Left forelimb (tissue), 1 donor: ENCODE results near the gene FAAP20.

Experiments used
- DNase-seq: peaks from one replicate; pipeline ENCODE4 v3.0.0-alpha.2; 2018; ENCODE audit warnings: low spot score

FAAP20 gene

GRCh38 chr1:2177946-2178538 is 16.5 kb downstream of the FAAP20 start:
- DNase-seq, result no peak

DNA sequence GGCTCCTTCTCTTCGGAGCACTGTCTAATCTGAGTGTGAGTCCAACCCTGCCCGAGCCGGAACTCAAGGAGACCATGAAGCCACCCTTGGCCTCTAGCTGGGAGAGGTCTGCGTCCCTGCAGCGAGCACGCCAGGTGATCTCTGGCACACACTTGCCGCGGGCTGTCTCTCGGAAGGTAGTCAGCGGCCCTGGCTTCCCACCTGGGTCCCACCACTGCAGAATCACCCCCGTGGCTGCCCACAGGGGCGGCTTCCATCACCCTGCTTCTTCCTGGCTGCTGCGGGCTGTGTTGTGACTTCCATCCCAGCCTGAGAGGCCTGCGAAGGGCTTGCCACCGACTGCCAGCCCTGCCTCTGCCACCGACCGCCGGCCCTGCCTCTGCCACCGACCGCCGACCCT is 17.0 kb downstream of the FAAP20 start:
- no peak for DNase-seq

DNA sequence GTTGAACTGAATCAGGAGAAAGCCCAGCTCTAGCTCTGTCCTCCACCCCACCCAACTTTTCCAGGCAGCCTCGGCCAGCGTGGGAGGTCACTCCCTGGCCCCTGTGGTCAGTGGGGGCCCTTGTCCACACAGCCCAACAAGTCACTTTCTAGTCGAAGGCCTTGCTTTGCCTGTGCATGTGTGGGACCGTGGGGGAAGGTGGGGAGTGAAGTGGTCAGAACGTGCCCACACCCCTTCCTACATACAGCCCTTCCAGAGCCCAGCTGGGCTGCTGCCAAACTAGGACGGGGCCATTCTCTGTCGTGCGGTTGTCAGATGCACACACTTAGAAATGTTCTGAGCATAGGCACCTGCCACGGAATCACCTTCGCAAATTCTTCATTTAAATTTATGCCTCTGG is 18.0 kb downstream of the FAAP20 start:
- DNase-seq, result no peak

DNA sequence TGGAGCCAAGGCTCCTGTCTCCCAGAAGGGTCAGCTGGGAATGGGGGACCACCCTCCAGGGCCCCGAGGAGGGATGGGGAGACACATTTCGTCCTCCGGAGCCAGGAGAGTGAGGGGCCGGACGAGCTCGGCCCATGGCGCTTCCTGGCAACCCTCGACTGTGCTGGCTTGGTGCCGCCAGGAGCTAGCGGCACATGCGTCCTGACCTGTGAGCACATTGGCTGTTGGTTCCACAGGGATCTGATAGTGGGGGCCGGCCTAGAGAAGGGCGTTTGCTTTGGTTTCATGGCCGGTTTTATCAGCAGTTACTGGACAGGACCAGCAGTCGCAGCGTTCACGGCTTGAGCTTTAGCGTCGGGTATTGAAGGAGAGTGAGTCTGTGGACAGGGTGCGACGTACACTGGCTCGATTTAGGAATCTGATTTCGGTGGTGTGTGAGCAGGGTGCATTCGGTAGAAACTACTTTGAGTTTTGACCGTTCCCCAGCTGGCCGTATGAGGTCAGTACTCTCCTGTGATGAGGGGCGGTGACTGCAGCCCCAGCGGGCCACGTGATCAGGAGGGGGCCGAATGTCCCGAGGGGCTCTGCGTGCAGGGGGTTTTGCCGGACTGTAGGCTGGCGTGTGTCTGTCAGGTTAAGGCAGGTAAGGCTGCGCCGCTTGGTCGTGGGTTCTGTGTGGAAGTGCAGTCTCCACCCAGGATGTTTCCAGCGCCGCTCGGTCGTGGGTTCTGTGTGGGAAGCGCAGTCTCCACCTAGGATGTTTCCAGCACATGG is 18.7 kb downstream of the FAAP20 start:
- no peak for DNase-seq

GRCh38 chr1:2175055-2175414 is 19.5 kb downstream of the FAAP20 start:
- no peak for DNase-seq

- DNase-seq, result peak; percentile 81
These were observed 20.1 kb downstream of the FAAP20 start for GRCh38 chr1:2174348-2175054.

GRCh38 chr1:2173546-2174347 is 20.8 kb downstream of the FAAP20 start:
- no peak for DNase-seq

DNA sequence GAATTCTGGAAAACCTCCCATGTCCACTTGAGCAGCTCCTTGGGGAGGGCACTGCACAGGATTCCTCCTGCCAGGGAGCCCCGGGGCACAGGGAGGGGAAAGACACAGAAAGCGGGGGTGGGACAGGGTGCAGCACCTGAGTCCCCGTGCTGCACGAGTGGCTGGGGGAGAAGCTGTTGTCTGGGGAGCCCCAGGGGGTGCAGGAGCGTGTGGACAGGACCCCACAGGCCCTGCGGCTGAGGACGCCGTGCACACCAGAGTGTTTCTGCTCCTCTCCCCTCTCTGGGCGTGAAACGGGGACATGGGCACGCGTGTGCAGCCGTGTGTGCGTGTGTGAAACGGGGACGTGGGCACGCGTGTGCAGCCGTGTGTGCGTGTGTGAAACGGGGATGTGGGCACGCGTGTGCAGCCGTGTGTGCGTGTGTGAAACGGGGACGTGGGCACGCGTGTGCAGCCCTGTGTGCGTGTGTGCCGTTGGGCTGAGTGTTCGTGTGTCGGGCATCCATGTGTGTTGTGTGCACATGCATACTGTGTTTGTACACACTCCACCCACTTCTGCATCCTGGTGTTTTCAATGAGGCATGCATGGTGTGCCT is 21.9 kb downstream of the FAAP20 start:
- no peak for DNase-seq

DNA sequence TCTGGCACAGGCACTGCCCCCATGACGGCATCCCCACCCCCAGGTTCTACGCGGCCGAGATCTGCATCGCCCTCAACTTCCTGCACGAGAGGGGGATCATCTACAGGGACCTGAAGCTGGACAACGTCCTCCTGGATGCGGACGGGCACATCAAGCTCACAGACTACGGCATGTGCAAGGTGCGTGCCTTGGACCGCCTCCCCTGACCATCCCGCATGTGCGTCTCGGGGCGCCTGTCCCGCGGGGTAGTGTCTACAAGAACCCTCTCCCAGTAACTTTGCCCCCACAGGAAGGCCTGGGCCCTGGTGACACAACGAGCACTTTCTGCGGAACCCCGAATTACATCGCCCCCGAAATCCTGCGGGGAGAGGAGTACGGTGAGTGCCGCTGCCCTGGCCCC is 22.6 kb downstream of the FAAP20 start:
- no peak for DNase-seq

GRCh38 chr1:2170211-2170610 is 24.4 kb downstream of the FAAP20 start:
- no peak for DNase-seq

- no peak for DNase-seq
These were observed 25.3 kb downstream of the FAAP20 start for GRCh38 chr1:2169200-2169836.

GRCh38 chr1:2168535-2168934 is 26.0 kb downstream of the FAAP20 start:
- DNase-seq, result no peak

- no peak for DNase-seq
These were observed 26.5 kb downstream of the FAAP20 start for GRCh38 chr1:2168090-2168489.

- DNase-seq, result no peak
These were observed 27.9 kb downstream of the FAAP20 start for GRCh38 chr1:2166695-2167094.

- DNase-seq, result no peak
These were observed 28.3 kb downstream of the FAAP20 start for GRCh38 chr1:2166254-2166653.

DNA sequence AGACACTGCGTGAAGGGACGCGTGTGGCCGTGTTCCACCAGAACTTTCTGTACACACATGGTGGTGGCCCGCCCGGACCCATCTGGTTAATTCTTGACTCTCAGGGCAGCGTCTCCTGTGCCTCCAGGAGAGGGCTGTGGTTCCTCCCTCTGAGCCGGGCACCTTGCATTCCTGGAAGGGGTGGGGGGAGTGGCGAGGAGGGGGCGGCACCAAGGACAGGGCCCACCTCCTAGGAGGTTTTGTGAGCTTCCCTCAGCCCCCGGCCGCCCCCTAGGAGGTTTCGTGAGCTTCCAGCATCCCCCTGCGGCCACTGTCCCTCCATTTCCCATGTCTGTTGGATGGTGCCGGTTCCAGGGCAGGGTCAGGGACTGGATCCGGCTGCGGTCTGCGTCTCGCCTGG is 28.9 kb downstream of the FAAP20 start:
- DNase-seq, result no peak

DNA sequence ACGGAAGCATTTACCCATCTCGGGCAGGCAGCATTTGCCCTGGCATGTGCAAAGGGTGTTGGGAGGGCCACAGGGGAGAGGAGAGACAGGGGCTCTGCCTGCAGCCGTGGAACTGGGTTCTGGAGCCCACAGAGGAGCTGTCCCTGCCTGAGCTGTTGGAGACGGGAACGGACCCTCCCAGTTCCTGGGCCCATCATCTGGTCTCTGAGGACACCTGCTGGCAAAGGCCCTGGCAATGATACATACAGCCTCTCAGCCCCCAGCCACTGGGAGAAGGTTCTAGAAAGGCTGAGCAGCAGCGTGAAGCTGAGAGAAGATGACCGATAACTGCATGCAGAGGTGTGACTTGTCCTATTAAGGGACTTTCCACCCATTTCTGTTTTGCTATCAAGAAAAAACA is 31.4 kb downstream of the FAAP20 start:
- DNase-seq, result no peak

GRCh38 chr1:2160451-2161300 is 33.9 kb downstream of the FAAP20 start:
- no peak for DNase-seq

DNA sequence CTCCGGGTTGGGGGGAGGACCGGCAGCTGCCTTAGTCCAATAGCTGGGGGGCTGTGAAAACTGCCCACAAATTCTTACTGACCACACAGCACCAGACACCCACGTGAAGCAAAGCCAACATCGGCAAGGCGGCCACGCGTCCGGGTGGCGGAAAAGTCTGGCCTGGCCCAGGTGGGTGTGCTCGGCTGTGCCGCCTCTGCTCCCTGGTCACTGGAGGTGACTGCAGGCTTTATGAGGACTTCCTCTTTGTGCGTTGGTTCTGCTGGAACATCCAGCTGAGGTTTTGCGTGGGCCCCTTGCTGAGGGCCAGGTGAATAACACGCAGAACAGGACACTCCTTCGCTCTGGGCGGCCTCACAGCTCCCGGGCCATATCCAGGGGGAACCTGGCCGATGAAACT is 35.4 kb downstream of the FAAP20 start:
- no peak for DNase-seq

- DNase-seq, result no peak
These were observed 36.3 kb downstream of the FAAP20 start for GRCh38 chr1:2158272-2158671.

GRCh38 chr1:2157856-2158255 is 36.7 kb downstream of the FAAP20 start:
- no peak for DNase-seq
